Esophagus muscularis mucosa (tissue), 4 donors: ENCODE measurements around the gene PSMB7. TPM values are rescaled to one million over a fixed set of nuclear protein-coding genes. Genes with fewer than 3 reads are reported as not detected.

Experiments used
- DNase-seq: peaks from one replicate; pipeline ENCODE4 v3.0.0-alpha.2; 2017; ENCODE audit errors: extremely low spot score
- H3K27ac ChIP-seq, 4 donors: fragments of 200-600 bp; sonication (generic); replicated peaks in 1 of 4; 1 replicate in 3 of 4; 2 replicates in 1 of 4; pipeline ENCODE4 v1.5.1; 2016 to 2019; ENCODE audit warnings: mild to moderate bottlenecking in 1 of 4
- H3K27me3 ChIP-seq, 4 donors: fragments of 200-600 bp; sonication (generic); one replicate each; pipeline versions ENCODE4 v1.5.1 to v1.6.0; 2016 to 2019
- H3K36me3 ChIP-seq, 4 donors: fragments of 200-600 bp; sonication (generic); one replicate each; pipeline ENCODE4 v1.5.1; 2016 to 2019
- H3K4me1 ChIP-seq, 4 donors: fragments of 200-600 bp; sonication (generic); one replicate each; pipeline ENCODE4 v1.5.1; 2016 to 2019
- H3K4me3 ChIP-seq, 4 donors: fragments of 200-600 bp; sonication (generic); 1 replicate in 2 of 4; 2 replicates in 2 of 4; pipeline ENCODE4 v1.5.1; 2016 to 2019; ENCODE audit warnings: mild to moderate bottlenecking in 4 of 4, moderate library complexity in 1 of 4
- H3K9me3 ChIP-seq, 4 donors: fragments of 200-600 bp; sonication (generic); 1 replicate in 3 of 4; 2 replicates in 1 of 4; pipeline ENCODE4 v1.5.1; 2016 to 2019
- CTCF ChIP-seq, 3 experiments: fragments of 200-600 bp in 2 of 3; fragments of 450-650 bp in 1 of 3; sonication (generic) in 2 of 3; IDR thresholded peaks; one replicate each; pipeline ENCODE4 v1.5.1; 2017 to 2019; ENCODE audit warnings: antibody characterized with exemption in 3 of 3, mild to moderate bottlenecking in 2 of 3, moderate library complexity in 1 of 3
- EP300 ChIP-seq: sonication (generic); formaldehyde crosslinking; IDR thresholded peaks from one replicate; pipeline ENCODE4 v1.6.1; 2017; ENCODE audit warnings: antibody characterized with exemption
- POLR2A ChIP-seq: fragments of 450-650 bp; IDR thresholded peaks from one replicate; pipeline ENCODE4 v1.6.1; 2017; ENCODE audit warnings: antibody characterized with exemption, moderate library complexity, mild to moderate bottlenecking, low read depth
- POLR2AphosphoS5 ChIP-seq, 2 donors: sonication (generic); formaldehyde crosslinking; IDR thresholded peaks; one replicate each; pipeline ENCODE4 v1.6.1; 2017; ENCODE audit warnings: antibody characterized with exemption in 2 of 2
- WGBS: methylation state at CpG from one replicate; pipeline ENCODE4 v1.1.5; 2018; 5-methylcytosine and 5-hydroxymethylcytosine counted together
- intact Hi-C: fragments of 100-400 bp; cut with DNase I; formaldehyde crosslinking; loops from one replicate; pipeline ENCODE4 v1.15.1; 2023
- total RNA-seq, 4 donors: library from RNA; depleted of rRNA; stranded (reverse); fragments of >200 nt; gene quantifications; one replicate each; pipeline versions ENCODE4 v1.1.0 to v1.2.1, GENCODE V29; 2016

PSMB7 gene
- total RNA-seq, 4 donors from 2014 or later, result 105 to 124 (median 113) TPM

- TF ChIP-seq POLR2A (no peak), EP300 (no peak), POLR2AphosphoS5 (IDR thresholded peaks at IDR 0.05) (no peak), CTCF (IDR thresholded peaks at IDR 0.05) (no peak)
- H3K4me3 ChIP-seq, result no peak overlapping the region
- no peak for DNase-seq
- H3K4me1 ChIP-seq, result peaks cover 8 to 34% (median 16%) of the 10 kb centered on the region in 4 donors
- H3K27me3 ChIP-seq, result no peaks in the 10 kb centered on the region
- 72% methylated on average over 3 of the region's 3 CpGs for WGBS
- H3K9me3 ChIP-seq, result no peaks in the 10 kb centered on the region
- H3K27ac ChIP-seq, result no peak overlapping the region
- H3K36me3 ChIP-seq, result peaks cover 0 to 20% (median 4%) of the 10 kb centered on the region in 4 donors
- intact Hi-C loops, result no loop called here
These were observed 46.5 kb downstream of the PSMB7 start for GRCh38 chr9:124368692-124369091.

DNA sequence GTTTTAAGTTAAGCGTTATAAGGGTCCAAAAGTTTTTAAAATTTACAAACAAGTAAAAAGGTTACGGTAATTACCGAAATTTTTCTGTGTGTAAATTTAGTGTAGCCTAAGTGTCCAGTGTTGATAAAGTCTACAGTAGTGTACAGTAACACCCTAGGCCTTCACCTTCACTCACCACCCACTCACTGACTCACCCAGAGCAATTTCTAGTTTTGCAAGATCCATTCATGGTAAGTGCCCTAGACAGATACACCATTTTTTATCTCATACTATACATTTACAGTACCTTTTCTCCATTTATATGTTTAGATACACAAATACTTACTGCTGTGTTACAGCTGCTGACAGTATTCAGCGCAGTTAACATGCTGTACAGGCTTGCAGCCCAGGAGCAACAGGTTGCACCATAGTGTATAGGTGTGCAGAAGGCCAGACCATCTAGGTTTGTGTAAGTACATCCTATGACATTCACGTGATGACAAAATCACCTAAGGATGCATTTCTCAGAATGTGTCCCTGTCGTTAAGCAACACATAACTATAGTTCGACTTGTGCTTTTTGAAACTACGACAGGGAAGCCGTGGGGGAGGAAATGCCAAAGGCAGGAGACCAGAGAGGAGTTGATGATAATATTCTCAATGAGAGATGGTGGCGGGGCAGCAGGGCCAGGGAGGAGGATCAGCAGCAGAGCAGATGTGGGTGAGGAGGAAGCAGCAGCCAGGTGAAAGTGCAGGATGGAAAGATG lies 48.6 kb downstream of the PSMB7 start:
- H3K4me1 ChIP-seq, result peaks cover 8 to 29% (median 14%) of the 10 kb centered on the region in 4 donors
- no peaks in the 10 kb centered on the region for H3K9me3 ChIP-seq
- no peak for TF ChIP-seq POLR2A
- no peak for TF ChIP-seq POLR2AphosphoS5 (IDR thresholded peaks at IDR 0.05)
- TF ChIP-seq EP300, result no peak
- H3K4me3 ChIP-seq, result no peak overlapping the region
- H3K36me3 ChIP-seq, result peaks cover 0 to 26% (median 4%) of the 10 kb centered on the region in 4 donors
- no peak overlapping the region for H3K27ac ChIP-seq
- intact Hi-C loops, result no loop called here
- WGBS, result 87% methylated on average over 10 of the region's 10 CpGs
- H3K27me3 ChIP-seq, result no peaks in the 10 kb centered on the region
- DNase-seq, result no peak

- Histone ChIP-seq H3K27ac (no peak overlapping the region), H3K27me3 (no peaks in the 10 kb centered on the region), H3K4me1 (peaks cover 6 to 31% (median 10%) of the 10 kb centered on the region in 4 donors), H3K9me3 (no peaks in the 10 kb centered on the region), H3K36me3 (peaks cover 0 to 26% (median 4%) of the 10 kb centered on the region in 4 donors), H3K4me3 (no peak overlapping the region)
- 83% methylated on average over 8 of the region's 8 CpGs for WGBS
- DNase-seq, result no peak
- TF ChIP-seq EP300 (no peak), CTCF (IDR thresholded peaks at IDR 0.05) (no peak), POLR2A (no peak), POLR2AphosphoS5 (IDR thresholded peaks at IDR 0.05) (no peak)
- intact Hi-C loops, result no loop called here
These were observed 50.2 kb downstream of the PSMB7 start for GRCh38 chr9:124365036-124365435.

- Histone ChIP-seq H3K27ac (no peak overlapping the region), H3K4me3 (no peak overlapping the region), H3K36me3 (peaks cover 0 to 26% (median 4%) of the 10 kb centered on the region in 4 donors), H3K4me1 (peaks cover 0 to 22% (median 4%) of the 10 kb centered on the region in 4 donors), H3K9me3 (no peaks in the 10 kb centered on the region), H3K27me3 (no peaks in the 10 kb centered on the region)
- intact Hi-C loops, result no loop called here
- 89% methylated on average over 4 of the region's 4 CpGs for WGBS
- TF ChIP-seq POLR2AphosphoS5 (IDR thresholded peaks at IDR 0.05) (no peak), EP300 (no peak), CTCF (IDR thresholded peaks at IDR 0.05) (no peak), POLR2A (no peak)
- DNase-seq, result no peak
These were observed 51.1 kb downstream of the PSMB7 start for GRCh38 chr9:124364141-124364540.

- H3K36me3 ChIP-seq, result peaks cover 0 to 26% (median 4%) of the 10 kb centered on the region in 4 donors
- 93% methylated on average over 21 of the region's 21 CpGs for WGBS
- H3K4me3 ChIP-seq, result no peak overlapping the region
- no peaks in the 10 kb centered on the region for H3K27me3 ChIP-seq
- intact Hi-C loops, result no loop called here
- no peaks in the 10 kb centered on the region for H3K9me3 ChIP-seq
- no peak overlapping the region for H3K27ac ChIP-seq
- H3K4me1 ChIP-seq, result peaks cover 0 to 22% (median 7%) of the 10 kb centered on the region in 4 donors
- TF ChIP-seq POLR2AphosphoS5 (IDR thresholded peaks at IDR 0.05) (no peak), EP300 (no peak), CTCF (IDR thresholded peaks at IDR 0.05) (no peak), POLR2A (no peak)
- DNase-seq, result no peak
These were observed 51.7 kb downstream of the PSMB7 start for GRCh38 chr9:124363326-124364096.
